ENCODE measurements around the gene FSTL3.
A peak's percentile ranks its signal among the peaks of the same experiment; 100 is the strongest.
"Not testable (repeated sequence)": the region's sequence is repeated elsewhere in the genome, so short reads cannot be mapped to it uniquely, and the experiment has no call there.

The FSTL3 gene

GRCh38 chr19:676339-677105, at the start of gene FSTL3:
FSTL3 (plus strand) TSS chr19:676392; CDS start chr19:676424, 32 bp downstream.
- DNase-seq (ENCODE audit: low read depth in 2 of 2): no peak

- DNase-seq (ENCODE audit: low read depth in 2 of 2): not testable (repeated sequence)
These were observed 49.6 kb upstream of the FSTL3 start for GRCh38 chr19:626566-626965.

- no peak for DNase-seq (ENCODE audit: low read depth in 2 of 2)
These were observed 48.0 kb upstream of the FSTL3 start for GRCh38 chr19:628168-628567.

GRCh38 chr19:629515-629914, 46.7 kb upstream of the FSTL3 start:
- not testable (repeated sequence) for DNase-seq (ENCODE audit: low read depth in 2 of 2)

GRCh38 chr19:629961-630714, 46.1 kb upstream of the FSTL3 start:
- no peak for DNase-seq (ENCODE audit: low read depth in 2 of 2)

- DNase-seq (ENCODE audit: low read depth in 2 of 2): no peak
These were observed 43.6 kb upstream of the FSTL3 start for GRCh38 chr19:632579-633067.

- peak; percentile 93 to 95 for DNase-seq (ENCODE audit: low read depth in 2 of 2)
These were observed 43.0 kb upstream of the FSTL3 start, which contains the start of gene POLRMT for GRCh38 chr19:633068-633785. POLRMT (minus strand) TSS chr19:633537; CDS start chr19:633512, 25 bp downstream.

- no peak for DNase-seq (ENCODE audit: low read depth in 2 of 2)
These were observed 42.2 kb upstream of the FSTL3 start for GRCh38 chr19:633786-634639.

- no peak for DNase-seq (ENCODE audit: low read depth in 2 of 2)
These were observed 41.1 kb upstream of the FSTL3 start for GRCh38 chr19:634975-635652.

- DNase-seq (ENCODE audit: low read depth in 2 of 2): no peak
These were observed 37.3 kb upstream of the FSTL3 start for GRCh38 chr19:638906-639252.

GRCh38 chr19:639253-640160, 36.7 kb upstream of the FSTL3 start, which contains the start of gene FGF22:
FGF22 (plus strand) TSS chr19:639879; CDS start chr19:639926, 47 bp downstream.
- peak; percentile 91 to 92 for DNase-seq (ENCODE audit: low read depth in 2 of 2)

- DNase-seq (ENCODE audit: low read depth in 2 of 2): no peak
These were observed 36.0 kb upstream of the FSTL3 start for GRCh38 chr19:640161-640558.

GRCh38 chr19:640606-641189, 35.5 kb upstream of the FSTL3 start:
- no peak for DNase-seq (ENCODE audit: low read depth in 2 of 2)

- DNase-seq (ENCODE audit: low read depth in 2 of 2): no peak
These were observed 34.5 kb upstream of the FSTL3 start for GRCh38 chr19:641702-642101.

- no peak for DNase-seq (ENCODE audit: low read depth in 2 of 2)
These were observed 33.1 kb upstream of the FSTL3 start for GRCh38 chr19:642767-643727.

GRCh38 chr19:643736-644135, 32.5 kb upstream of the FSTL3 start:
- no peak for DNase-seq (ENCODE audit: low read depth in 2 of 2)

GRCh38 chr19:644363-644762, 31.8 kb upstream of the FSTL3 start:
- DNase-seq (ENCODE audit: low read depth in 2 of 2): no peak

GRCh38 chr19:644789-645188, 31.4 kb upstream of the FSTL3 start:
- DNase-seq (ENCODE audit: low read depth in 2 of 2): no peak
